Stimulated activated CD8-positive, alpha-beta memory T cell treated with anti-CD3 and anti-CD28 coated beads, Interleukin-15, amount 100 ng/mL, for 48 hours (primary cell): Measurements from ENCODE around the gene SUCO.
"Not testable (repeated sequence)": the region's sequence is repeated elsewhere in the genome, so short reads cannot be mapped to it uniquely, and the experiment has no call there.

Experiments used
- DNase-seq, 2 donors: peaks; one replicate each; pipeline ENCODE4 v3.0.0-alpha.2; 2020; ENCODE audit warnings: low read depth in 2 of 2

The SUCO gene

DNA sequence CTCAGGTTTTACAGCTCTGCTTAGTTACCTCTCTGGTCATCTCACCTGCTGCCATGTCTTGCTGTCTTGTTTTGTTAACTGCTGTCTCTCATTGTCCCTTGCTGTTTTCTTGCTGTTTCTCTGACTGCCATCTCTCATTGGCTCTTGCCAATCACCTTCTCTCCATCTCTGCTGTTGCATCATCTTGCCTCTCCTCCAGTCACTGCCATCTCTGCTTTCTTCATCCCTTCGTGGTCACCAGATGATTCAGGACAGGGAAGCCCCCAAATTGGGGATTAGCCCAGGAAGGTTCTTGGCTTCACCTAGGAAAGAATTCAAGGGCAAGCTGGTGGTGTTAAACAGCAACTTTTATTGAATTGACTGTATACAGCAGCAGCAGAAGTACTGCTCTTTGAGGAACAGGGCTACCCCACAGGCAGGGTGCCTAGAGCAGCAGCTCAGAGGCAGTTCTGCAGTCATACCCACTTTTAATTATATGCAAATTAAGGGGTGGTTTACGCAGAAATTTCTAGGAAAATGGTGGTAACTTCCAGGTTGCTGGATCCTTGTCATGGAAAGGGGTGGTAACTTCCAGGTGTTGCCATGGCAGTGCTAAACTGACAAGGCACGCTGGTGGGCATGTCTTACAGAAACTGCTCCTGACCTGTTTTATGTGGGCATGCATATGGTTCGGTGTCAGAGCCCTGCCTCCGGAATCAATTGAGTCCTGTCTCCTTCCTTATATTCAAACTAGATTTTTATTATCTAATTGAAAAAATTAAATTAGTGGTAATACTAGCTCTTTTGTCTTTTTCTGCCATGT, 33.4 kb downstream of the SUCO start:
- no peak for DNase-seq

GRCh38 chr1:172567720-172568119, 34.8 kb downstream of the SUCO start:
- no peak for DNase-seq

DNA sequence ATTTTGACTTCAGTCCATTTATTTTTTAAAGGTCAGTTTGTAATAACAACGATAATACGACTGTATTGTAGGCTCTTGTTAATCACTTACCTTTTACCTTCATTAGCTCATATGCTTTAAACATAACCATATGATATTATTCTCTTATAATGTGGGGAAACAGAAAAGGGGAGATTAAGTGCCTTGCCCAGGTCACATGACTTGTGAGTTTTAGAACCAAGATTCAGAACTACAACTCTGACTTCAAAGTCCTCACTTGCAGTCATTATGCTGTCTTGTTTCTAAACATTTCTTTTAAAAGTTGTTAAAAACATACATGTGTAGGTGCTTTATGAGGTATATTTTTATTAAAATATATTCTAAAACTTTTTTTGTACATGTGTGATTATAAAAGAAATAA, 41.1 kb downstream of the SUCO start:
- DNase-seq: no peak

DNA sequence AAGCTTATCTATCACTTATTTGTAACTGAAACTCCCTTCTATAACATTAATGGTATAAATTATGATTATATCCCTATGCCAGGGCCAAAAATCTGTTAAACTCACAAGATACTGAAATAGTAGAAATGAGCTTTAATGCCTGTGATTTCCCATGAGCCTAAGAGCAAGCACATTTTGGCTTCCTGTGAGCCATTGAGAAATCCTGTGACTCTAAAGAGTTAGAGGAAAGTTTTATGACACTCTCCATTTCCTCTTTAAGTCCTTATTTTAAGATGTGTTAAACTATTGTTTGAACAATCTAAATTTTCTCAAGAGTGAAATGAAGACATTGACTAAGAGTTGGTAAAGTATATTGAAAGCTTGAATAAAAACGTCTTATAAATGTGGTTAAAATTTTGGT, 45.6 kb downstream of the SUCO start:
- DNase-seq: no peak

DNA sequence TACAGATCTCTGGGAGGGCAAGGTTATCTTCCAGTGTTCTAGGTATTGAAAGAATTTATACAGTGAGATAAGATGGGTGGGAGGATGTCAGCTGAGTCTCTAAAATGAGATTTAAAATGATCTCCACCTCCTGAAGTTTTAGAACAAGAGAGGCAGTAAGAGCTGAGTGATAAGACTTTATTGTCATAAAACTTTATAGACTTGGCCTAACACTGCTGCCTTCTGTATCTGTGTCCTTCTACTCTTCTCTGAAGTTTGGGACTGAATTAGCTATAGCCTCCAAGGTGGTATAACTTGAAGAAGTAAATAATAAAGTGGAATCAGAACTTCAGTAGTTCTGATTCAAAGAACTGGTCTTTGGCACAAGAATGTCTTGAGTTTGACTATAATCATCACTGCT, 48.3 kb downstream of the SUCO start:
- DNase-seq: no peak

DNA sequence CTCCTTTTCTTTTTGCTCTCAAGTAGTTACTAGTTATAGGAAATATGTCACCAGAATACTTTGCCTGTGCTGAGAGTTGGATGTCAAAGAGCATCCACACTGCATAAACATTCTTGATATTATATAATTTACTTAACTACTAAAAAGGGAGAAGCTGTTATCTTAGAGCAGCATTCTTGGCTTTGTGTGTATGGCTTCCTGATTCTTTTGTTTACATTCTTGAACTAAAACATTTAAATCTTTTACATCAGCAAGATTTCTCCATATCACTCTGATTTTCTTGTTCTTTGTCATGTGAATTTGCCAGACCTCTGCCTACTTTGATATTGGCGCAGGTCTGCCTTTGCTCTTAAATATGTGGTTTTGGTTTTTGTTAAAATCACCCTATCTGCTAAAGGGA, 48.8 kb downstream of the SUCO start:
- no peak for DNase-seq

DNA sequence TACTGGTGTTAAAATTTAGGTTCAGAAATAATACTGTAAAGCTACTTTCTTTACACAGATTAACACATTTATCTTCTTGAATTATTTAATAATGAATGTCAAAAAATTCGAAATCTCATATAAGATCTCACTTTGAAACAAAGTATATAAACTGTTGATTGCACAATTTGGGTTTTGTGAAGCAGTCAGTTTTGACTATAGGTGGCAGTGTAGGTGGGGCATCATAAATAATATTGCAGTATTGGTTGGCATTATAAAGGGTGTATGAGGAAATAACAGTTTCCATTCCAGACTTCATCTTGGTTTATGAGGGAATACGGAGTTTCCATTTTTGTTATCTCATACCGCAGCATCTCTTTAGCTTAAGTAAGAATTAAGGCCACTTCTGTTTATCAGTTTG, 49.9 kb downstream of the SUCO start:
- DNase-seq: no peak

DNA sequence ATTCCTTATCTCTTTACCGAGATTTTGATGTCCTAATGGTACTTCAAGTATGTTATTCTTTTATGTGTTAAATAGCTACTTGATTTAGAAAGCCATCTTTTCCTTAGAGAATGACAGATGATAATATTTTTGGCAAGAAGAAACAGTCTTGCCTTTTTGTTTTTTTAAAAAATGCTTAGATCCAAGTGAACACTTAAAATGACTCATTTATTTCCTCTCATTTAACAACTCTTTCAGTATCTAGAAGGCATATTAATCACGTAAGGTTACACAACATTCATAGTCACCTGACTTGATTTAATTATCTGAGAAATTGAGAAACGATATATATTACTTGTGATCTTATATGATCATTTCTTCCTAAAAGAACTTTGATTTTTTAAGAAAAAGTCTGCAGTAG, 52.4 kb downstream of the SUCO start:
- DNase-seq: no peak

DNA sequence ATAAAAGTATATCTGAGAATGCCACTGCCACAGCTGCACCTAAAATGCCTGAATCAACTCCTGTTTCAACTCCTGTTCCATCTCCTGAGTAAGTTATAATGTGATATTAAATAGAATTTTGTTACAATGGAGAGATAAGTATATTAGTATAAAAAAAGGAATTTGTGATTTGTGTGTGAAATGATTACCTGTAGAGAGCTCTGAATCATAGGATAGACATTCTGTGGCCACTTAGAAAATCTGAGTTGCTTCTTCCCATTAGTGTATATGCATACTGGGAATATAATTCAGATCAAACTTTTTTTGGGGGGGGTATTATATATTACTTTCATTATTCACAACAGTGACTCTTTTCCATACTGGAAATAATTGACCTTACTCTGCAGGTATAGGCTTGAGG, 52.9 kb downstream of the SUCO start:
- no peak for DNase-seq

DNA sequence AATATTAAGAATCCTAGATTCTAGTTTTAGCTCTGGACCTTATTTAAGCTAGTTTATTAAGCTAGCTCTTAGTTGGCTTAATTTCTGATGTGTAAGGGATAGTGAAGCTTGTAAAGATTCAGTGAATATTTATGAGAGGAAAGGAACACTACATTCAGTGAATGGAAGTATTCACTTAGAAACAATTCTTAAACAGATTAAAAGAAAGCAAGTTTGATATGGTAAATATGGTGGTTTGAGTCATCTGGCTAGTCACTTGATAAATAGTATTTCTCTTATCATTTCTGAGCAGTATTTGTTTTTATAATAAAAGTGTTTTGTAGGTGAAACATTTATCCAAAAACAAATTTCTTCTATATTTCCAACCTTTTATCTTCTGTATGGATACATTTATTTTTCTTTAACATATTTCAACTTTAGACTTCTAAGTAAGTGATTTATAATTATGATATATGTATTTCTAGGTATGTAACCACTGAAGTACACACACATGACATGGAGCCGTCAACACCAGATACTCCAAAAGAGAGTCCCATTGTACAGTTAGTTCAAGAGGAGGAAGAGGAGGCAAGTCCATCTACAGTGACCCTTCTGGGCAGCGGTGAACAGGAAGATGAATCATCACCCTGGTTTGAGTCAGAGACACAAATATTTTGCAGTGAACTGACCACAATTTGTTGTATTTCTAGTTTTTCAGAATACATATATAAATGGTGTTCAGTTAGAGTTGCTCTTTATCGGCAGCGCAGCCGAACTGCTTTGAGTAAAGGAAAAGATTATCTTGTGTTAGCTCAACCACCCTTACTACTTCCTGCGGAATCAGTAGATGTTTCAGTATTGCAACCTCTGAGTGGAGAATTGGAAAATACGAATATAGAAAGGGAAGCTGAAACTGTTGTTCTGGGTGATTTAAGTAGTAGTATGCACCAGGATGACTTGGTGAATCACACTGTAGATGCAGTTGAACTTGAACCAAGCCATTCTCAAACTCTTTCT, 55.6 kb downstream of the SUCO start:
- no peak for DNase-seq

DNA sequence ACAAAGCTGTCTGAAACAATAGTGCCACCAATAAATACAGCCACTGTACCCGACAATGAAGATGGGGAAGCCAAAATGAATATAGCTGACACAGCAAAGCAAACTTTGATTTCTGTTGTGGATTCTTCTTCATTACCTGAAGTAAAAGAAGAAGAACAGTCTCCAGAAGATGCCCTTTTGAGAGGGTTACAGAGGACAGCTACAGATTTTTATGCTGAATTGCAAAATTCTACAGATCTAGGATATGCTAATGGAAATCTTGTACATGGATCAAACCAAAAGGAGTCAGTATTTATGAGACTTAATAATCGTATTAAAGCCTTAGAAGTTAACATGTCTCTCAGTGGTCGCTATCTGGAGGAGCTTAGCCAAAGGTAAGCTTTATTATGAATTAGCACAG, 56.6 kb downstream of the SUCO start:
- no peak for DNase-seq

DNA sequence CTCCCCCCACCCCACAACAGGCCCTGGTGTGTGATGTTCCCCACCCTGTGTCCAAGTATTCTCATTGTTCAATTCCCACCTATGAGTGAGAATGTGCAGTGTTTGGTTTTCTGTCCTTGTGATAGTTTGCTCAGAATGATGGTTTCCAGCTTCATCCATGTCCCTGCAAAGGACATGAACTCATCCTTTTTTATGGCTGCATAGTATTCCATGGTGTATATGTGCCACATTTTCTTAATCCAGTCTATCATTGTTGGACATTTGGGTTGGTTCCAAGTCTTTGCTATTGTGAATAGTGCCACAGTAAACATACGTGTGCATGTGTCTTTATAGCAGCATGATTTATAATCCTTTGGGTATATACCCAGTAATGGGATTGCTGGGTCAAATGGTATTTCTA, 58.5 kb downstream of the SUCO start:
- not testable (repeated sequence) for DNase-seq

GRCh38 chr1:172595066-172595465, 62.1 kb downstream of the SUCO start:
- DNase-seq: not testable (repeated sequence)

GRCh38 chr1:172596782-172597181, 63.8 kb downstream of the SUCO start:
- DNase-seq: not testable (repeated sequence)

DNA sequence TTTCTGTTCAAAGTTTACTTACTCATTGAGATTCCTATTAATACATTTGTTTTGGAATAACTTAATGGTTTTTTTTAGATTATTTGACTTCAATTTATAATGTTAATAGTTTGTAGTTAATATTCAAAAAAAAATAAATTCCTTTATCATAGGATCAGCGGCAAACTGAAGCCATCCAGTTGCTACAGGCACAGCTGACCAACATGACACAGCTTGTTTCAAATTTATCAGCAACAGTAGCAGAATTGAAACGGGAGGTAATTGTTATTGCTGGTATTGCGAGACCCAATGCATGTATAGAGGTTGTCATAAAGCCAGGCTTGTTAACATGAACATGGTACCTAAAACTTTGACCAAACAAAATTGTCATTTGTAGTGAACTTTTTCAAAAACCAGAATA, 67.0 kb downstream of the SUCO start:
- no peak for DNase-seq

DNA sequence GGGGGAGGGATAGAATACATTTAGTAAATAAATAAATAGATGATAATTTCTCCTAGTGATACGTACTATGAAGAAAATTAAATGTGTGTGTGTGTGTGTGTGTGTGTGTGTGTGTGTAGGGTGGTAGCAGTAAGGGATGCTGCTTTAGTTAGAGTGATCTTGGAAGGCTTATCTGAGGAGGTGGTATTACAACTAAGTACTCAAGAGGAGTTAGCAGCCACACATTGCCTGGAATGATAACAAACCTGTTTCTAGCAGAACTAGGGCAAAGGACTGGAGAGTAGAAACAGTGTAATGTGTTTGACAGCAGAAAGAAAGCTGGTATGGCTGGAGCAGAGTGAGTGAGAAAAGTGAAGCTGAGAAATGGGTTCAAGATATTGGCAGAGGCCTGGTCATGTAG, 67.7 kb downstream of the SUCO start:
- no peak for DNase-seq

GRCh38 chr1:172601046-172601630, 68.2 kb downstream of the SUCO start:
- DNase-seq: no peak

DNA sequence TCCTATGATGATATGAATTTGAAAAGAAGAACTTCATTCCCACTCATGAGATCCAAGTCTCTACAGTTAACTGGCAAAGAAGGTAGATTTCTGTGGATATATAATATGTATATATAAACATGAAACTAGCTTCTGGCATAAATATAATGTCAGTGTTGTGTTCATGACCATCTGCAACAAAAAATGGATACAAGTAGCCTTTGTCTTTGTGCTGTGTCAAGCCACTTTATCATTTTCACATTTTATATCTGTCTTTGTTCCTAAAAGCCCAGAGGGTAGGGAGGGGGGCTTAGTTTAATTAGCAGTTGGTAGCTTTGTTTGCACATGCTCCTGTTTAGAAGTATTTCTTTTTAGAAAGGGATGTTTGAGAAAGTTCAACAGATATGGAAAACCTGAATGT, 69.8 kb downstream of the SUCO start:
- no peak for DNase-seq

GRCh38 chr1:172603816-172604215, 70.9 kb downstream of the SUCO start:
- DNase-seq: no peak

- no peak for DNase-seq
Observed at GRCh38 chr1:172605641-172606040, 72.7 kb downstream of the SUCO start.

DNA sequence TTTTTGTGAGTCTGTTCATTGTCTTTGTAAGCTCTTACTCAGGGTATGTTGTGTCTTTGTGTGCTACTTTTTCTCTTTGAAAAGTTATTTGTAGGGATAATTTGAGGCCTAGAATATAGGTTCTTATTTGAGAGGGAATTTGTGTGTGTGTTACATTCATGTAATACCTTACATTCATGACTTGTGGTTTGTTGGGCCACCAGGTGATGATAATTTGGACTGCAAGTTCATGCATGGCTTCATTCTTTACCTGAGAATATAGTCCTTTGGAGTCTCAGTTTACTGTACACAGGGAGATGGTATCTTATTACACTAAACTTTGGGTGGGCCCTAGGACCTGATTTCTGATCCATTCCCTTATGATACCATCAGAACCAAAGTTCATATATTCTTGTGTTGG, 74.2 kb downstream of the SUCO start:
- no peak for DNase-seq

DNA sequence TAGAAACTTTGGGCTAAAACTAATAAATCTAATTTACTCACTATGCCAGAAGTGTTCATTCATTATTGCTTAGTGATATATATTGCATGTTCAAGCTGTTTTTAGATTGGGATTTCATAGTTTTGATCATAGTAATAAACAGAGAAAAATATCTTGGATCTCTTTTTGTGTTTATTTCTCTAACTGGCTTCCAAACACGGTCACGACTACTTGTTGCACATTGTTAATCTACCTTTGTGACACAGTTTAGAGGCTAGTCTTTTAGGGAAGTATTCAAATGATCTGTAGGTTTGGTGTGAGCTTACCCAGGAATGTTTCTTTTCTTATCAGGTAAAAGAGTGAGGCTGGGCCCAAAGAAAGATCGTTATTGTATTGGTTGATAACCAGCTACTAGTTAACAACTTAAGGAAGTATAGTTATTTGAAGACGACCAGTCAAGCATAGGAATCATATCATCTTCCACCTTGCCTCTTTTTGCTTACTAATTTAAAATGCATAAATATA, 75.2 kb downstream of the SUCO start:
- DNase-seq: no peak
